T-helper 2 cell treated with Interferon-gamma antibody and Interleukin-4, amounts not matched to agents 5 μg/mL and 100 μg/mL, for 36 hours (primary cell): ENCODE results near the gene HES3.
A peak's percentile ranks its signal among the peaks of the same experiment; 100 is the strongest.

ENCODE experiments used
- DNase-seq: peaks from one replicate; pipeline ENCODE4 v3.0.0; 2021; ENCODE audit warnings: low spot score
- H3K27ac Mint-ChIP-seq: one replicate; pipeline ENCODE4 v1.8.0; 2021; ENCODE audit warnings: mild to moderate bottlenecking, mixed read lengths
- H3K27me3 Mint-ChIP-seq: one replicate; pipeline ENCODE4 v1.8.0; 2021; ENCODE audit warnings: low read depth, mixed read lengths
- H3K36me3 Mint-ChIP-seq: one replicate; pipeline ENCODE4 v1.8.0; 2021; ENCODE audit warnings: low read depth, mixed read lengths
- H3K4me1 Mint-ChIP-seq: one replicate; pipeline ENCODE4 v1.8.0; 2021; ENCODE audit warnings: low read depth, mixed read lengths
- H3K4me3 Mint-ChIP-seq: one replicate; pipeline ENCODE4 v1.8.0; 2022; ENCODE audit warnings: mild to moderate bottlenecking, moderate library complexity, mixed read lengths
- H3K9me3 Mint-ChIP-seq: one replicate; pipeline ENCODE4 v1.8.0; 2021; ENCODE audit warnings: mixed read lengths

Gene HES3

DNA sequence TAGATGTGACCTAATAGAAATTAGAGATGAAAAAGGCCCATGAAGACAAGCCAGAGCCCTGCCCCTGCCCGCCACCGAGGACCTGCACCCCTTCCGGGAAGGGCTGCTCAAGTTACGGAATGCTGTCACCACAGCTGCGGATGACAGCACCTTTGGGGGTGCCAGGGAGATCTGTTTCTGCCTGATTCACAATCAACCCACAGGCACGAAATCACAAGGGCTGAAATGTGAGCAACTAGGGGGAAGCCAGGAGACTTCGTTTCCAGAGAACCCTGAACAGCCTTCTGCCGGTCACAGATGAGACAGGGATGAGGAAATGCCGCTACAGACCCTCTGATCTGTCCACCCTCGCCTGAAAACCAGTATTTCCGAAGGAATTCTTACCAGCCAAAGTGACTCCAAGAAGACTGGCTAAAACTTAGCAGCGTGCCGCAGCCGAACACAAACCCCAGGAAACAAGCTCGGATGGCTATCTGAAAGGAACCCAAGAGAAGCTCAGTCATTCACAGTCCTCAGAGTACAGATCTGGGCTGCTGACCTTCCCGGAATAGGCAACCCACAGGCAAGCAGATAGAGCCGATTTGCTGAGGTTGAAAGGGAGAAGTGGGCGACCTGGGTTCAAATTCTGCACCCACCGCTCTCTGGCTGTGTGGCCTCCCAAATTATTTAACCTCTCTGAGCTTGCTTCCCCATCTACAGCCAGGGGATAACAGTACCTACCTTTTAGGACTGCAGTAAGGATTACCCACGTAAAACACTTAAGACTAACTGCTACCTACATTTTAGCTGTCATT is 9.3 kb upstream of the HES3 start:
- Mint-ChIP-seq H3K36me3 (peaks cover 27% of the 10 kb centered on the region), H3K9me3 (no peaks in the 10 kb centered on the region), H3K4me3 (peak overlapping the region; percentile 90), H3K4me1 (peaks cover 14% of the 10 kb centered on the region), H3K27ac (peak overlapping the region; percentile 80), H3K27me3 (peaks cover 11% of the 10 kb centered on the region)
- DNase-seq: no peak

DNA sequence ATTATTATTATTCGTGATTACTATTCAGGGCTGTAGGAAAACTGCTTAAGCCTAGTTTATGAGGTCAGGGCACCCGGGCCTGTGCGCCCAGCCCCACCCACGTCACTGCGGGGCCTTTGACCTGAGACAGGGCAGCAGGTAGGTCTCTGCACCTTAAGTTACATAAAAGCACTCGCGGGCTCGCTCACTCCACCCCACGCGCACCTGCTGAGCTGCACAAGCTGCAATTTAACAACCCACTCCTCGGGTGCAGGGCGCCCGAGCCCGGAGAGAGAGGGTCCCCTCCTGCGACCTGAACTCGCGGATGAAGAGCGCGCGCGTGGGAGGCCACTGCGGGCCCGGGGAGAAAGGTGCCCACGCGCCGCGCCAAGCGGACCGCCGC is 8.7 kb upstream of the HES3 start:
- peaks cover 24% of the 10 kb centered on the region for H3K36me3 Mint-ChIP-seq
- H3K27me3 Mint-ChIP-seq: peaks cover 17% of the 10 kb centered on the region
- no peak for DNase-seq
- H3K4me3 Mint-ChIP-seq: peak overlapping the region; percentile 90
- H3K27ac Mint-ChIP-seq: peak overlapping the region; percentile 80
- H3K9me3 Mint-ChIP-seq: no peaks in the 10 kb centered on the region
- H3K4me1 Mint-ChIP-seq: peaks cover 14% of the 10 kb centered on the region

DNA sequence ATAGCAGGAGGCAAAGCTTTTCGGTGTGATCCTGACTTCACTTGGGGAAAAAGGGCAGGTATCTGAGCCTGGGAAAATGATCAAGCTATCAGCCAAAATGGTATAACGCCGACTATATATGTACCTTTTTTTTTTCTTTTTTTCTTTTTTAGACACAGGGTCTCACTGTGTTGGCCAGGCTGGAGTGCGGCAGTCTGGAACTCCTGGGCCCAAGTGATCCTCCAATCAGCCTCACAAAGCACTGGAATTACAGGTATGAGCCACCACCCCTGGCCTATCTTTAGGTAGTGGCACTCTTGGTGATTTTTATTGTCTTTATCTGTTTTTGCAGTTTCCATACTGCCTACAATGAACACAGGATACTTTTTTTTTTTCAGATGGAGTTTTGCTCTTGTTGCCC is 6.9 kb upstream of the HES3 start:
- Mint-ChIP-seq H3K27ac (no peak overlapping the region), H3K4me1 (peaks cover 20% of the 10 kb centered on the region), H3K4me3 (peak overlapping the region; percentile 49), H3K36me3 (peaks cover 17% of the 10 kb centered on the region), H3K27me3 (peaks cover 31% of the 10 kb centered on the region), H3K9me3 (no peaks in the 10 kb centered on the region)
- DNase-seq: no peak

DNA sequence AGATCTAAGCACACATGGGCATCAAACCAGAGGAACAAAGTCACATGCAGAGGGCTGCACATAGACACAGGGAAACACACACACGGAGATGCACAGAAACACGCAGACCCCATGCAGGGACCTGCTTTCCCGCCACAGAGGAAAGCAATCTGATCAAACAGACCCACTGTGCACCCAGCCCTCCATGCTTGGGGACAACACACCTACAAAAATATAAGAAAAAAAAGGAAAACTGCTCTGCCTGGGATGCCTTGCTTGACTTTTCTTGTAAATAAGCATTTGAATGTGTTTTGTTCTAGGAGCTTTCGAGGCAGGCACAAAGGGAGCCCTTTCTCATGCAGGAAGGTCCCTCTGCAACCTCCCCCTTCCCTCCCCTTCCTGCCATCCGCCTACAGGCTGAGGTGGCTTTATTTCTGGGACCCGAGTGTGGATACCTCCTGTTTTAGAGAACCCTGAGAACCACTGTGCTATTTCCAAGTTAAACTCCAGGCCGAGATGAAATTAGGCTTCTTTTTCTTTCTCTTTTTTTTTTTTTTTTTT is 4.7 kb upstream of the HES3 start:
- no peaks in the 10 kb centered on the region for H3K9me3 Mint-ChIP-seq
- no peak overlapping the region for H3K27ac Mint-ChIP-seq
- peaks cover 46% of the 10 kb centered on the region for H3K27me3 Mint-ChIP-seq
- H3K4me3 Mint-ChIP-seq: no peak overlapping the region
- no peak for DNase-seq
- peaks cover 15% of the 10 kb centered on the region for H3K4me1 Mint-ChIP-seq
- H3K36me3 Mint-ChIP-seq: peaks cover under 1% of the 10 kb centered on the region

DNA sequence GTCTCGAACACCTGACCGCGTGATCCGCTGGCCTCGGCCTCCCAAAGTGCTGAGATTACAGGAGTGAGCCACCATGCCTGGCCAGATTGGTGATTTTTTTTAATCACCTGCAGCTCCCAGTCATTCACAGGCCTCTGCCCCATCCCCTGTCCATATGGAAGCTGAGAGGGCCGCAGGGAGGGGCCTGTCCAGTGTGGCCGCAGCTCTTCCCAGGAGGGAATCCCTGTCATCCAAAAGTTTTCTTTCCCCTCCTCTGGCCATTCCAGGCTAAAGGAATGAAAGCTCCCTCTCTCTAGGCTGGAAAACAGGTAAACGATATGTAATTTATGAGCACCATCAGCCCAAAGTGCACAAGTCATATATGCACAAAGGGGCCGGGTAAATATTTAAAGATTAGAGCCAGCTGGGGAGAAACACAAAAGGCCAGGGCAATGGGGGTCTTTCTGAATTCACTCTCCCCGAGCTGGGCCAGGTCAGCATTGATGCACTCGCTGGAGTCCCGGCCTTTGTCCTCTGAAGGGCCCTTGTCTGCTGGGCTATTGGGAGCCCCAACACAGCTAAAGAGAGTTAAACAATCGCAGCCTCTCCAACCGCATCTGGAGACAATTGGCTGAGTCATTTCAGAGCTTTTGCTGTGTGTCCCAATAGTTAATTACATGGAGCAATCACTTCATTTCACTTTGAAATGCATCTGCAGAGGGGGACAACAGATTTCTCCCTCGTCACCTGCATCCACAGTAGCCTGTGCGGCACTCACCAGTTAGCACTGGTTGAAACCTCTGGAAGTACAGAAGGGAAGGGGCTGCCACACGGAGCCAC is 3.8 kb upstream of the HES3 start:
- Mint-ChIP-seq H3K4me1 (peaks cover 11% of the 10 kb centered on the region), H3K27ac (no peak overlapping the region), H3K9me3 (no peaks in the 10 kb centered on the region), H3K4me3 (no peak overlapping the region), H3K27me3 (peaks cover 51% of the 10 kb centered on the region), H3K36me3 (no peaks in the 10 kb centered on the region)
- DNase-seq: no peak

DNA sequence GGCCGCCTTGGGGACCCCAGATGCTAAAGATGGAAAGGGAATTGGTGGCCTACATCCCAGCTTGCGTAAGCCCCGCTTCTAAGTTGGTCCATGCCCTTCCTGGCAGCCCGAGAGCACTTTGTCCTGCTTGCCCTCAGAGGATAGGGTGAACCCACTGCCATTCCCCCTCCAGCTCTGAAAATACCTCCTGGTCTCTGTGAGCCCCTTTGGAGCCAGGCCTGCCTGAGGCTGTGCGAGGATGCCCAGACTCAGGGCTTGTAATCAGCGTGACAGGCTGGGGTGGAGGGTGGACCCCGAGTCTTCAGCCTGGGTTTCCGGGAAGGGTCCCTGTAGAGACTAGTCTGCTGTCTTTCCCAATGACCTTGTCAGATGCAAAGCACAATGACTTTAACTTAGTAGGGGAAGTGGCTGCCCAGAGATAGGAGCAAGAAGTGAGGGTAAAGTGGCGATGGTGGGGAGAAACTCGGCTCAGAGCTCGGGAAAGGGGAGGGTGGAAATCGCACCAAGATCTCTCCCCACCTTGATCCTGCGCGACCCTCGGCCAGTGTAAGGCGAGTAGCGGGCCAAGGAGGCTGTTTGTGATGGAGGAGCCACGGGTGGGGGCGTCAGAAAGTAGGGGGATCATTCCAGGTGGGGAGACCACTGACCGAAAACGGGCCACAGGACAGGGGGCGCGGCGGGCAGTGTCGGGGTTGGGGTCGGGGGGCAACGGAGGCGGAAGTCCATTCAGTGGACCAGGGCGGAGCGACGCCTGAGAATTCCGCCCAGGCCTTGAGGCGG is 2.7 kb upstream of the HES3 start:
- H3K27me3 Mint-ChIP-seq: peaks cover 55% of the 10 kb centered on the region
- no peaks in the 10 kb centered on the region for H3K9me3 Mint-ChIP-seq
- no peak for DNase-seq
- peak overlapping the region; percentile 57 for H3K27ac Mint-ChIP-seq
- H3K4me1 Mint-ChIP-seq: peaks cover 11% of the 10 kb centered on the region
- H3K36me3 Mint-ChIP-seq: no peaks in the 10 kb centered on the region
- H3K4me3 Mint-ChIP-seq: peak overlapping the region; percentile 19

DNA sequence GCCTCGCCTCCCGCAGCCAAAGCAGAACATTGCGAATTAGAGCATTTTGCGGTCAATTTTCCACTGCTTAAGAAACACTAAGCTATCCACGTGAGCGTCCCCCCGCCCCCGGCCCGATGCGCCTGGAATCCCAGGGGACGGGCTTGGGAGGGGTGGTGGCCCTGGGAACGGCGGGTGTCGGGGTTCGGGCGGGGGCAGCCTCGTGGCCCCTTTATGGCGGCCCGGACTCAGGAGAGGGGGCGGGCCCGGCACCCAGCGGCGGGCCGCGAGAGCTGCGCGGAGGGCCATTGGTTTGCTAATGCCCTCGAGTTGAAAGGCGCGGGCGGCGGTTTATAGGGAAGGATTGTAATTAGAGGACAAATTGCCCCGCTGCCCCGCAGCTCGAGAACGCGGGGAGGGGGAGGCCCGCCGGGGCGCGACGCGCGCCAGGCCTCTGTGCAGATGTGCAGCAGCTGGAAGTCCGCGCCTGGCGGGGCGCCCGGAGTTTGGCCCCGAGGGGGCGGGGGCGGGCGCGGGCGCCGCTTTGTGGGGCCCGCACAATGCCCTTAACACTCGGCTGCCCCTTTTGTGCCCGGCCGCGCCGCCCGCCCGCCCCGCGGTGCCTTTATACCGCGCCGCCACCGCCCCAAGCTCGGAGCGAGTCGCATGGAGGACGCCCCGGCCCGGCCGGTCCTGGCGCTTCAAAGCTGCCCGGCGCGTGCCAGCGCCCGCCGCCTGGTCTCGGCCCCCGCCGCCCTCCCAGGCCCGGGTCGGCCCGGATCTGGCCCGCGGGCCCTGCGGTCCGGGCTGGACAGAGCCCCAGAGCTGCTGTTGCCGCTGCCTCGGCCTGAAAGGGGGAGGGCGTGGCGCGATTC is 1.9 kb upstream of the HES3 start:
- Mint-ChIP-seq H3K9me3 (no peaks in the 10 kb centered on the region), H3K27ac (no peak overlapping the region), H3K4me1 (peaks cover 13% of the 10 kb centered on the region), H3K4me3 (no peak overlapping the region), H3K36me3 (no peaks in the 10 kb centered on the region), H3K27me3 (peaks cover 63% of the 10 kb centered on the region)
- no peak for DNase-seq

DNA sequence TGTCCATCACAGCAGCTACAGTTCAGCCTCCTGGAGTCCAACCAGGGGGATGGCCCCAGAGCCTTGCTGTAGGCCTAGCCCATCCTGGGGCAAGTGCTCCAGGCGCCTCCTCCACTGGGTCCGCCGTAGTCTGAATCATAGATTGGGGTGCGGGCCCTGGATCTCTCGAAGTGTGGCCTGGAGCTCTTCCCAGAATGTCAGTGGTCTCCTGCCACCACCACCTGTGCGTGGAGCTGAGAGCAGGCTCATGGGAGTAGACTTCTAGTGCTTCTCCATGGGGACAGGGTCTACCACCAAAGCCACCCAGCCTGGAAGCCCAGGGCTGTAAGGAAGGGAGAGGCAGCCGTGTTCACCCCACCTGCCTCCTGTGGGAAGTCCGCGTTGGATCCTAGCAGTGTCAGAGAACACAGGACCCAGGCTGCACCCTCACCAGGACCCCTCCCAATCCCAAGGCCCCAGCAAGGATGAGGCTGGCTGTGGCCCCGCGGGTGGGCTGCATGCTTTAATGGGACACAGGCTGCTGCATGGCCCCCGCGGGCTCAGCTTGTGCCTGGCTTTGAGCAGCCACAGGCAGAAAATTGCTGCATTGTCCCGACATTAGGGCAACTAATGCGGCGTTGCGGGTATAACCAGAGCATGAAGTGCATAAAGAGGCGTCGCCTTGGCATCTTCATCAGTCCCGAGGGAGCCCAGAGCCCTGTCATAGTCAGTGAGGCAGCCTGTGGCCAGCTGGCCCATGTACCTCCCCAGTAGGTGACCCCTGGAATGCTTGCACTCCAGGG is 735 bp upstream of the HES3 start:
- Mint-ChIP-seq H3K36me3 (no peaks in the 10 kb centered on the region), H3K4me3 (no peak overlapping the region), H3K4me1 (peaks cover 13% of the 10 kb centered on the region), H3K27me3 (peaks cover 74% of the 10 kb centered on the region), H3K9me3 (no peaks in the 10 kb centered on the region), H3K27ac (no peak overlapping the region)
- DNase-seq: no peak

DNA sequence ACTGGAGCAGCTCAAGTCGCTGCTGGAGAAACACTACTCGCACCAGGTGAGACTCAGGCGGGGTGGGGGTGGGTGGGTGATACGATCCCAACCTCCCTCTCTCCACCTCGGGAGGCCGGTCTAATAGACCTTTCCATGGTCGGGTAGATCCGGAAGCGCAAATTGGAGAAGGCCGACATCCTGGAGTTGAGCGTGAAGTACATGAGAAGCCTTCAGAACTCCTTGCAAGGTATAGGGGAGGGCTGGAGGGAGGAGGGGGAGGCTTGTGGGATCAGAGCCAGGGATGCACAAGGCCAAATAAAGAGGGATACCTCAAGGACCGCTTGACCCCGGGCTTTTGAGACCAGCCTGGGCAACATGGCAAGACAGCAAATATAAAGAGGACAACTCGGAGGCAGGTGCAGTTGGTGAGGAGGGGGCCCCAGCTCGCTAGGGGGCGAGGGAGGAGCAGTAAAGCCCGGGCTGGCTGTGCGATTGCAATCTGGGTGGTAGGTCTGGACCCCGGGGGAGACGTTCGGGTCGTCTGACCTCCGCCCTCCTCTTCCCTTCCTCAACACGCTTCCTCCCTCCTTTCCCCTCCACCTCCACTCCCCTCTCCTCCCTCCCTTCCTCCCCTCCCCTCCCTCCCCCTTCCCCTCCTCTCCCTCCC is 546 bp downstream of the HES3 start:
- Mint-ChIP-seq H3K4me3 (no peak overlapping the region), H3K9me3 (no peaks in the 10 kb centered on the region), H3K4me1 (peaks cover 9% of the 10 kb centered on the region), H3K36me3 (no peaks in the 10 kb centered on the region), H3K27ac (no peak overlapping the region), H3K27me3 (peaks cover 72% of the 10 kb centered on the region)
- no peak for DNase-seq

DNA sequence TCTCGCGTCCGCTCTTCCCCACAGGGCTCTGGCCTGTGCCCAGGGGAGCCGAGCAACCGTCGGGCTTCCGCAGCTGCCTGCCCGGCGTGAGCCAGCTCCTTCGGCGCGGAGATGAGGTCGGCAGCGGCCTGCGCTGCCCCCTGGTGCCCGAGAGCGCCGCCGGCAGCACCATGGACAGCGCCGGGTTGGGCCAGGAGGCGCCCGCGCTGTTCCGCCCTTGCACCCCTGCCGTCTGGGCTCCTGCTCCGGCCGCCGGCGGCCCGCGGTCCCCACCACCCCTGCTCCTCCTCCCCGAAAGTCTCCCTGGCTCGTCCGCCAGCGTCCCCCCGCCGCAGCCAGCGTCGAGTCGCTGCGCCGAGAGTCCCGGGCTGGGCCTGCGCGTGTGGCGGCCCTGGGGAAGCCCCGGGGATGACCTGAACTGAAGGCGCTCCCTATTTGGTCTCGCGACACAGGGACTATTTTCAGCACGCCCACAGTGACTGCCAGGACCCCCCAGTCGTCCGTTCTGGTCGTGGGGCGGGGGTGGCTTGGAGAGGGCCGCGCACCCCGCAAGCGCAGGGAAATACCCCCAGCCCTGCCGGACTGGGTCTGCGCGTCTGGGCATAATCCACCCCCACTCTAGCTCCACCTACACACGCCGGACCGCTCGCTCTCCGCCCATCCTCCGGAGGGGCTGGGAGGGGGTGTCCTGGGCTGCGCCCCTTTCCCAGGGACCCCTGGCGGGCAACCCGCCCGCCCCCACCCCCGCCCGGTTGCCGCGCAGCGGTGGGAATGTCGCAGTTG is 1.3 kb downstream of the HES3 start:
- H3K4me3 Mint-ChIP-seq: no peak overlapping the region
- peak; percentile 81 for DNase-seq
- no peak overlapping the region for H3K27ac Mint-ChIP-seq
- H3K36me3 Mint-ChIP-seq: no peaks in the 10 kb centered on the region
- H3K4me1 Mint-ChIP-seq: peaks cover 9% of the 10 kb centered on the region
- no peaks in the 10 kb centered on the region for H3K9me3 Mint-ChIP-seq
- peaks cover 69% of the 10 kb centered on the region for H3K27me3 Mint-ChIP-seq

DNA sequence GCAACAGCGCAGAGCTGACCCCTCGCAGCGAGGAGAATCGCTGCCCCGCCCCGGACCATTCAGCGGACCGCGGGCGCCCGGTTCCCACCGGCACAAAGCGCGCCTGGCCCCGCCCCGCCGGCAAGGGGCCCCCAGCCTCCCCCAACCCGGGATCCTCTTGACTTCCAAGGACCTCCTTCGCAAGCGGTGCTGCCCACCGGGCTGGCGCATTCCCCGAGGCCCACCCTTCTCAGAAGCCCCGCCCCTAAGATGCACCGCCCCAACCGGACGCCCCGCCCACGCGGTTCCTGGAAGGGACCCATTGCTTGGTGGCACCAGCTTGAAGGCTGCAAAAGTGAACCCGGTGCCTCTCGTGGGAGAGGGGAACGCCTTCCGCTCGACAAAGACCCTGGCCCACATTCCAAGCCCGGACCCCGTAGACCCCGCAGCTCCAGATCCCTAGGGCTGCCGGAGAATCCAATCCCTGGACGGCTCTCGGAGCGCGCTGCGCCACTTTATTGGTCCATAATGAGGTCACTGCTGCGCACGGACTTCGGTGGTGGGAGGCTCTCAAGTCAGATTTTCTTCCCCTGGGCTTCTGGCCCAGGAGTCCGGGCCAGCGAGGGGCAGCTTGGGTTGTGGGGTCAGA is 2.0 kb downstream of the HES3 start:
- Mint-ChIP-seq H3K4me3 (peak overlapping the region; percentile 75), H3K9me3 (no peaks in the 10 kb centered on the region), H3K27me3 (peaks cover 70% of the 10 kb centered on the region), H3K27ac (no peak overlapping the region), H3K4me1 (peaks cover 9% of the 10 kb centered on the region), H3K36me3 (no peaks in the 10 kb centered on the region)
- DNase-seq: peak; percentile 26
